GM18508 (cell line): Measurements from ENCODE around the gene NSD1.
"Not testable (repeated sequence)": the region's sequence is repeated elsewhere in the genome, so short reads cannot be mapped to it uniquely, and the experiment has no call there.

Experiments
- ATAC-seq: cut with Tn5 transposase; IDR thresholded peaks from one replicate; pipeline ENCODE4 v1.9.1; 2021; ENCODE audit warnings: moderate number of reproducible peaks; ENCODE audit not compliant: insufficient read depth, unreplicated experiment

Gene NSD1

DNA sequence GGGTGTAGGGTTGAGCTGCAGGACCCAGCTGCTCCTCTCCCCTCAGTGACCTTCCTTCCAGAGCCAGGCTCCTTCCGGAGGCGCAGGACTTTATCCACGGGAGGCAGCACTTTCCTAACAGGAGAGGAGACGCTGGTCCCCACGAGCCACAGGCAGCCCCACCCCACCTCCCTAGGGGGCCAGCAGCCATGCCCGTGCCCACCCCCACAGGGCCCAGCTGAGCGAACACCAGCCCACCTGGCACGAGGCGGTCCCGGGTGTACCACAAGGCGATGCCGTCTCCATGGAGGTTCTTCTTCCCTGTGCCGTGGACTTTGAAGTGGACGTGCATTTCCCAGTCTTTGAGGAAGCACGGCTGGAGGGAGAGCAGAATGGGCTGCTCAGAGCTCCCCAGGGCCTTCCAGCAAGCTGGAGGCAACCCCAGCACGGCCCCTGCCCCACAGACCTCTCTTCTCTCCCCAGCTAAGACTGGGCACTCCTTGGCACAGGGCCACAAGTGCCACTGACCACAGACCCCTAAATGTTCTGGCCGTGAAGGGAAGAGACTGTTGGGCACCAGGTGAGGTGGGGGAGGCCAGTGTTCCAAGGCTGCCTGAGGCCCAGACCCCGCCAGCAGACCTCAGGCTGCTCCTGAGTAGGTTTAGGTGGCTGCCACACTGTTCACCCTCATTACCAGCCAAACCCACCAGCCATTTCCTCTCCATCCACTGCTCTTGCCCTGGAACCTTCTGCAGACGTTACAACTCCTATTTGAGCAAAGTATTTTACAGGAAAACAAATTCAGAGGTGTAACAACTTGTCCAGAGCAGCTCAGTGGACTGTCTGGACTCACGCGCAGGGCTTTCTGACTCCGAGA, 204.9 kb downstream of the NSD1 start:
- no peak for ATAC-seq

- ATAC-seq = no peak
Measured at GRCh38 chr5:177339107-177339638, 205.6 kb downstream of the NSD1 start.

DNA sequence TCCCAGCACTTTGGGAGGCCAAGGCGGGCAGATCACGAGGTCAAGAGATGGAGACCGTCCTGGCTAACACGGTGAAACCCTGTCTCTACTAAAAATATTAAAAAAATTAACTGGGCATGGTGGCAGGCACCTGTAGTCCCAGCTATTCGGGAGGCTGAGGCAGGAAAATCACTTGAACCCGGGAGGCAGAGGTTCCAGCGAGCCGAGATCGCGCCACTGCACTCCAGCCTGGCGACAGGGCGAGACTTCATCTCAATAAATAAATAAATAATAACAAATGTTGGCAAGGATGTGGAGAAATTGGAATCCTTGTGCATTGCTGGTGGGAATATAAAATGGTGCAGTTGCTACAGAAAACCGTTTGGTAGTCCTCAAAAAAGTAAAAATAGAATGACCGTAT, 209.4 kb downstream of the NSD1 start:
- ATAC-seq = not testable (repeated sequence)

GRCh38 chr5:177343777-177344176, 210.2 kb downstream of the NSD1 start:
- no peak for ATAC-seq

DNA sequence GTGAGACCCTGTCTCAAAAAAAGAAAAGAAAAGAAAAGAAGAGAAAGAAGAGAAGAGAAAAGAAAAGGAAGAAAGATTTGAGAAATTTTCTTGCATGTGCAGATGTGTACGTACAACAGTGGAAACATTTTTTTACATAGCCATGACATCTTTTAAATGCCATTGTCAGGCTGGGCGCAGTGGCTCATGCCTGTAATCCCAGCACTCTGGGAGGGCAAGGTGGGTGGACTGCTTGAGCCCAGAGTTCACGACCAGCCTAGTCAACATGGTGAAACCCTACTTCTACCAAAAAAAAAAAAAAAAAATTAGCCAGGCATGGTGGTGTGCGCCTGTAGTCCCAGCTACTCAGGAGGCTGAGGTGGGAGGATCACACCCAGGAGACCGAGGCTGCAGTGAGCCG, 211.3 kb downstream of the NSD1 start:
- ATAC-seq = no peak

DNA sequence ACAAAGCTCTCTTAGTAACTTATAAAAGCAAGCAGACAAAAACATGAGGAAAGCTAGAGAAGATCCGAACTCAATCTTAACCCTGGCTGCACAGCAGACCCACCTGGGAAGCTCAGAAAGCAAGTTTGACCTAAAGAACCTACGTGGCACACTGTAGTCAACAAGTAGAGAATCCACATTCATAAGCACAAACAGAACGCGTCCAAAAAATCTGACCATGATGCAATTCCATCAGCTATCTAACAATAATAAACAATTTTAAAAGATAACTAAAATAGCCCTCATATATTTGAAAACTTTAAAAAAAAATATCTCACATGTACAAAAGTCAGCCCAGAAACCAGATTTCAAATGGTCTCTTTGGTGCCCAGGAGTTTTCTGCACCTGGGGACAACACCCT, 213.2 kb downstream of the NSD1 start:
- ATAC-seq = no peak

DNA sequence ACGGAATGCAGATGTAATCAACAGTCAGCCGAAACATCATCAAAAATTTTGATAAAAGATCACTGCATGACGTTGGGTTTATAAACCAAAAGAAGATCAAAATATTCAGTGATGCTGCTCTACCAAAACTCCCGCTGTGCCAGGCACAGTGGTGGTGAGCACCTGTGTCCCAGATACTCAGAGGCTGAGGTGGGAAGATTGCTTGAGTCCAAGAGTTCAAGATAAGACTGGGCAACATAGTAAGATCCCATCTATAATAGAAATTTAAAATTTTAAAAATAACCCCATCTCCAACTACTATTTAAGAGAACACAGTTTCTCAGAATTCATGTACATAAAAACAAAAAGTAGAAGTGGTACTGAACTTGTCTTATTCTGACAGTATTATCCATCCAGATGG, 214.1 kb downstream of the NSD1 start:
- no peak for ATAC-seq

GRCh38 chr5:177349362-177349647, 215.7 kb downstream of the NSD1 start:
- ATAC-seq = no peak

GRCh38 chr5:177349762-177350161, 216.2 kb downstream of the NSD1 start:
- ATAC-seq = no peak
